Measurements from ENCODE around the gene PRKN.

Gene PRKN

GRCh38 chr6:161956082-161956481 lies 771.5 kb downstream of the PRKN start:
- no peak for DNase-seq (ENCODE audit: low spot score)

DNA sequence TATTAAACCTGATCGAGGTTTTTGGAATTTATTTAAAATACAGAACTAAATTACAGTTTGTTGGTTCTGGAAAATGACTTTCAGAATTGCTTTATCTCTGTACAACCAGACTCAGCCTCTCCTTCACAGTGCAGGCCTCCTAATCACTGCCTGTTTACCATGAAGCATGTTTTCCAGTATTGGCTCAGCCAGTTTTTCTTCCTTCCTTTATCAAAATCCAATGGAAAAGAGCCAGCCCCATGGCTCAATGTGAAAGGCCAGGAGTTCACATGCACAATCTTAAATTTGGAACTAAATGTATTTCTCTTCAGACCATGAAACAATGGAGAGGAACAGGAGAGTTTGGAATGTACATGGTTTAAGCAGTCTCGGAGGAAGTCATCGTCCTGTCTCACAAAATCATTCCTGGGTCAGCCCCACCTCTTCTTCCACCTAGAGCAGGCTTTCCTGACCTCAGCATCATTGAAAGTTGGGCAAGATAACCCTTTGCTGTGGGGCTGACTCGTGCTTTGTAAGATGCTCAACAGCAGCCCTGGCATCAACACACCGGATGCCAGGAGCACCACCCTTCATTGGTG lies 772.8 kb downstream of the PRKN start:
- no peak for DNase-seq (ENCODE audit: low spot score)

GRCh38 chr6:161954077-161954476 lies 773.5 kb downstream of the PRKN start:
- DNase-seq (ENCODE audit: low spot score) = peak; percentile 27

DNA sequence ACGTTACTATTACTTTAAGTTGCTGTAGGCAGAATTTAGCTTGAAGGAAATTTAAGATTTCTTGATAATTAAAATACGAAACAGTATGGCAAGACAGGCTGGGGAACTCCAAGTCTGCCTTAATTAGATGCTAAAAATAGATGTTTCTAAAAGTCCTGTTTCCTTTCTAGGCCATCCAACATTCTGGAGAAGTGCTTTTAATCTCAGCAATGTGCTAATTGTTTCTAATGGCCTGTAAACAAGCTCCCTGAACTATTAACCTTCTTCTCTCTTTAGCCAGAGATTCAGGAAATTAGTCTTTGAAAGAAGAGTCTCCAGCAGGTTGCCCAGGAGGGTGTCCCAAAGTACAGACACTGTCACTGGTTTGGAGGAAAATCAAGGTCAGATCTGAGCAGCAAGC lies 776.4 kb downstream of the PRKN start:
- no peak for DNase-seq (ENCODE audit: low spot score)

DNA sequence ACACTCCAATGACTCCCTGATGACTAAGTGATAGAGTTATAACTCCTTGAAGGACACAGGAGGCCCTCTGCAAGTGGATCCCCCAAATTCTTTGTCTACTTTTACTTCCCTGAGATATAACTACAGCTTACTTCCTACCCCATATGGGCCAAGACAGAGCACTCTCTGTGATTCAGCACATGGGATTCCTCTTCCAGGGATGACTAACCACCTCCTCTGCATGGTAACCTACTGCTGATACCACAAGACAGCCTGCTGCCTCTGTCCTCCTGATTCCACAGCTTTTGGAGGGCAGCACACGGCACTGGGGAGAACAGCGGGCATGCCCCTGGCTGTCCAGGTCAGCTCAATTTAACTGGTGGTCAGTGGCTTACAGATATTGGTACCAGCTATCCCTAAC lies 778.0 kb downstream of the PRKN start:
- DNase-seq (ENCODE audit: low spot score) = peak; percentile 4

DNA sequence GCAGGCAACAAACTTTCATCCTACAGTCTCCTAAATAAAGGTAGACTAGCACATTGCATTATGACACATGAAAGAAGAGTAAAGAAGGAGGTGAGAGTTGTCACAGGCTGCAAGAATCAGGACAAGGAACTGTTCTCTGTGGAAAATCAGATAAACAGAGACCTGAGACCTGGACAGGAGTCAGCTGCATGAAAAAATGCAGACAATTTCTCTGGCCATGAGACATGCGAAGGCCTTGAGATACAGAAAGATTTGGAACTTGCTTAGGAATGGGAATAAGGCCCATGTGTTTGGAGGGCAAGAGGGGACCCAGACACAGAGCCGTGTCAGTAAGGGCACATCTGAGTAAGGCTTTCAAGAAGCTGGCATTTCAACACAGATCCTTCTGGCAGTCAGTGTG lies 779.1 kb downstream of the PRKN start:
- no peak for DNase-seq (ENCODE audit: low spot score)

- no peak for DNase-seq (ENCODE audit: low spot score)
Measured at GRCh38 chr6:161947371-161947770, 780.2 kb downstream of the PRKN start.

- DNase-seq (ENCODE audit: low spot score) = no peak
Measured at GRCh38 chr6:161946461-161946860, 781.1 kb downstream of the PRKN start.

GRCh38 chr6:161943561-161943960 lies 784.0 kb downstream of the PRKN start:
- no peak for DNase-seq (ENCODE audit: low spot score)

DNA sequence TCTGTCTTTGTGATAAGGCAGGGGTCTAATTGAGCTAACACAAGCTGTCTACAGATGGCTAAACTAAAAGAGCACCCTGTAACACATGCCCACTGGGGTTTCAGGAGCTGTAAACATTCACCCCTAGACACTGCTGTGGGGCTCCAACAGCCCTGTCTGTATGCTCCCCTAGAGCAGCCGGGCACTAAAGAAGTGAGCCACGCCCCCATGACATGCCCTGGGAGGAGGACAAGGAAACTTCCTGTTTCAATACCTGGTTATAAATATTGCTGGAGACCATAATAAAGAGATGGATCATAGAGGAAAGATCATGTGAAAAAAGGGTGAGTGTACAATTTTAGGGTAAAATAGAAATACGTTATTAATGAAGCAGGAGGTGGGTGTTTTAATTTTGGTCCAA lies 786.0 kb downstream of the PRKN start:
- no peak for DNase-seq (ENCODE audit: low spot score)

GRCh38 chr6:161940519-161940918 lies 787.0 kb downstream of the PRKN start:
- no peak for DNase-seq (ENCODE audit: low spot score)

DNA sequence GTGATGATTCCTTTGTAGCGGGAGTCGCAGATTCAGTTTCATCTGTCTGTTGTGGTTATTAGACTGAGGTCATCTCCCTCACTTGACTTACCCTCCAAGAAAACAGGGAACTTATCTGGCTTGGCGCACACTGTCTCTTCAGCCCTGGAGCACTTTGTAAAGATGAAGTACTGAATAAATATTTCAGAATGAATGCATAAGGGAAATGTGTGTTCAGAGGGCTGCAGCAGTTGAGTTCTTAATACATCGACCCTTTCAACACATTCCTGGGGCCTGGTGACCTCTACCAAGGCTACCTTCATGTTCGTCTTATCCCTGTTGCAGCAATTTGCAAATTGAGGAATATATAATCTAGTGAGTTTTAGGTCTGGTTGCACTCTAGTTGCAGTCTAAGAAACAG lies 801.2 kb downstream of the PRKN start:
- DNase-seq (ENCODE audit: low spot score) = no peak

- DNase-seq (ENCODE audit: low spot score) = no peak
Measured at GRCh38 chr6:161924516-161925116, 803.0 kb downstream of the PRKN start.

DNA sequence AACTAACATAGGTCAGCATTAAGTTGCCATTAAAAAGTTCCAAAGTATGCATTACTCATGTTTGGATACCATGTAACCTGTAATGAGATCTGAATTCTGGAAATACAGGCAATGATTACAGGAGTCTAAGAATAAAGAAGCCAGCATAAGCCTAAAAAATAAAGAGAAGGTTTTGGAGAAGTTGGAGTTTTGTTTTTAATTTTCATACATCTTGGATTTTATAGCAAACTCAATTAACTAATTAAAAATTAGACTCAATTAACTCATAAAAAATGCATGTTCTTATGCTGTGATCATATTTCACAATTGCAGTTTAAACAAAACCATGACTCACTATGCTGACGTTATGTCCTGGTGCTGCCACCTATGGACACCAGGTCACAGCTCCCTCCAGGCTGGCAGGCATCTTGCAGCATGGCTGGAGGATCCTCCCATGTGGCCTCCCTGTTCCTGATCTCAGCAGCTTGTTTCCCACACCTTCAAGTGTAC lies 804.9 kb downstream of the PRKN start:
- DNase-seq (ENCODE audit: low spot score) = peak; percentile 38

DNA sequence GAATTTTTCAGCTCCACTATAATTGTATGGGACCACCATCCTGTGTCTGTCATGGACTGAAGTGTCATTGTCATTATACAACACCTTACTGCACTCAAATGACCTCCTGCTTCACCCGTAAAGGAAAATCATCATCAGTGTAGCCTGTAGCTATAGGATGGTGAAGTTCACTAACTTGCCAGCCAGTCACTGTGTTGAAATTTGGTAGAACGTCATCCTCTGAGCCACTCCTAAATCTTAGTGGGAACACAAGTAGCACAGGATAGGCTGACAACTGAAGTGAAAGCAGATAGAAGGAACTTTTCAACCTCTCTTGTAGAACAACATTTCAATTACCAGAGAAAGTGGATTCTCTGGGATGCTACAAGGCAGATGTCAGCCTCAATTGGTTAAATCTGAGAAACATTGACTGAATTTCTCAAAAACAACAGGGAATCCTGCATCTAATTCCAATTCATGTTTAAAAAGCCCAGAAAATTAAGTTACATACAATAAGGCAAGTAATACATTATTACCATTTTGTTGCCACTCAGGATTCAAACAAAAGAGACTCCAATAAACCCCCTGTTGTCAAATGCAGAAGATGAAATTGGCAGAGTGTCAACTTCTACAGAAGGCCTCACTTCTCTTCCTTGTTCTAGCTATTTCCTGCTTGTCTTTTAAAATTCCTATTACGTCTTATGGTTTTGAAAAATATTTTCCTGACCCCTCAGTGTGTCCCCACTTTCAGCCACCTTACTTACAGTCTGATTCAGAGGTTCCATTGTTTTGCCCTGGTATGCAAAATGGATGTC lies 805.8 kb downstream of the PRKN start:
- DNase-seq (ENCODE audit: low spot score) = no peak

DNA sequence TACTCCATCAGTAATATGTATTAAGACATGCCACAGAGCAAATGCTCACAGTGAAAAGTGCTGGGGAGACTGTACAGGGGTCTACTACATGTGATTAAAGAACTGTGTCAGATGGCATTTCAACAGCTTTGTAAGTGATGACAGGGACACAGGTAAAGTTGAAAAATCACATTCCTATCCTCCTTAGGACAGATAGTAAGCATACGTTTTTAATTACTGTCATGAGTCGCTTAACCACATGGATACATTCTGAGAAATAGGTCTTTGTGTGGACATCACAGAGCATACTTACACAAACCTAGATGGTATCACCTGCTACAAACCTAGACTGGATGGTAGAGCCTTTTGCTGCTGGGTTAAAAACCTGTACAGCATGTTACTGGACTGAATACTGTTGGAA lies 807.9 kb downstream of the PRKN start:
- no peak for DNase-seq (ENCODE audit: low spot score)

DNA sequence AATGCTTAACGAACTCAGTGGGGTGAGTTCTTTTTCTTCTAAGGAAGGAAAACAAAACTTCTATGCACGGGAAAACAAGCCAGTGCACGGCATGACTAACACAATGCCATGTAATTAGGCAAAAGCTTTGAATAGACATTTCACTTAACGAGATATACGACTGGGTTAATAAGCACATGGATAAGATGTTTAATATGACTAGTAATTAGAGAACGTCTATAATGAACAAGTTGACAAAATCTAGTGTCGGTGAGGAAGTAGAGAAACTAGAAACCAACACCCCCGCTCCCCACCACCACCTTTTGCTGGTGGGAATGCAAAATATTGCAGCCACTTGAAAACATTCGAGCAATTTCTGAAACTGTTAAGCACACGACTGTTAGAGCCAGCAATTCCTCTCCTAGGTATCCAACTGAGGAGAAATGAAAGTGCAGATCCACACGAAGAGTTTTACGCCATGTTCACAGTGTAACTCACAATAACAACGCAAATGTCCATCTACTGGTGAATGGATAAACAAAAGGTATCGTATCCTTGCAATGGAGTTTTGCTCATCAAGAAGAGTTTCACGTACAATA lies 808.8 kb downstream of the PRKN start:
- DNase-seq (ENCODE audit: low spot score) = no peak

GRCh38 chr6:161918109-161918531 lies 809.4 kb downstream of the PRKN start:
- no peak for DNase-seq (ENCODE audit: low spot score)

DNA sequence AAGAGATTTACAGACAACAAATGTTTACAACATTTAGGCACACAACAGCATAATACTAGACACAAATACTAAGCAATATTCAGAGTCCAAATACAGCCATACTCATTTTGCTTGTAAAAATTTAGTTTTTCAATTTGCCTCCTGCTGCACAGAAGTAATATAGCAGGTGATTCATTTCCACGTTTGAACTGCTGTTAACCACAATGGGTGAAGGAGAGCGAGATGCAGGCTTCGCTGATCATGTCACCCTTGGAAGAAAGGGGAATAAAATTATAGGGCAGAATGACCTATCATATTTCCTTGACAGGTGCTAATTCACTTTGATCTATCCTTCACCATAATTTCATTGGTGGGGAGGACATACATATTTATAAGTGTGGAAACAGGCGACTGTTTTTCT lies 809.9 kb downstream of the PRKN start:
- DNase-seq (ENCODE audit: low spot score) = no peak

DNA sequence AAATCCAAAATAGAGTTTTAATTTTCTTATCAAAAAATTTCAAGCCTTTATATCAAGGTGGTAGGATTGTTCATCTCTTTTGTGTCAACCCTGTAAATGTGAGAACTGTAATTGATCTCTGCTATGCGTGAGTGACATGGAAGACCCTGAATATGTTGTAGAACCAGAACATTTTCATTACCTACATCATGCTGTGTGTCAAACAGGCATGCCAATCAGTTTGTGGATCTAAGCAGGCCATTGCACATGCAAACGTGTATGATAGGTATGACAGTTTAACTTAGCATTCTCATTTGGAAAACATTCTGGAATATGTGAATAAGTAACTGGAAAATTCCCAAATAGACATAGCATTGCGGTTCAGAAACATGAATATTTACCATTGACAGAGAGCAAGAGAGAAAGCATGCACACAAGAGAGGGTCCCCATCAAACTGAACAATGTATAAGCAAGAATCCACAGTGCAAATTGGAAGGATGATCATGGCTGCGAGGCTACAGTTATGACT lies 812.1 kb downstream of the PRKN start:
- DNase-seq (ENCODE audit: low spot score) = no peak

DNA sequence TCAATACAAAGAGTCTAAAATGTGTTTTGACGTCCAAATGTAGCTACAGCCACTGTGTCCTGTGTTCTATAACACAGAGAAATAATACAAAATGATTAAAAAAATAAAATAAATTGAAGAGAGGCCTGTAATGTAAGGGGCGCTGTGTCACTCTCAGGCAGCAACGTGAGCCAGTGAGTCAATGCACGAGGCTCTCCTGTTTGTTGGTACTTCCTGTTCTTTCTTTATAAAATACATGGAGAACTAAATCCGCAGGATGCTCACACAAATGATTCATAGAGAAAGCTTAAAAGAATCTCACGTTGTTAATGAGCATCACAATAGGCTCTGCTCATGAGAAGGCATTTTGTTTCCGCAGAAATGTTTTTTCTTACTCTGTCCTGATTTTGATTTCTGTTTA lies 818.7 kb downstream of the PRKN start:
- no peak for DNase-seq (ENCODE audit: low spot score)

GRCh38 chr6:161906571-161906970 lies 821.0 kb downstream of the PRKN start:
- DNase-seq (ENCODE audit: low spot score) = no peak
